Large intestine (tissue), 3 donors: Measurements from ENCODE around the gene BRS3. TPM values are rescaled to one million over a fixed set of nuclear protein-coding genes. Genes with fewer than 3 reads are reported as not detected.

Experiments used
- DNase-seq, 2 donors: peaks; one replicate each; pipeline versions ENCODE4 v3.0.0 to v3.0.0-alpha.2; 2013
- H3K27ac ChIP-seq: one replicate; pipeline ENCODE4 v1.5.1; 2013; ENCODE audit warnings: low read length
- H3K27me3 ChIP-seq: 2 replicates; pipeline ENCODE4 v1.6.1; 2013; ENCODE audit warnings: low read length; ENCODE audit not compliant: control insufficient read depth, insufficient read depth
- H3K36me3 ChIP-seq: 2 replicates; pipeline ENCODE4 v1.6.1; 2013; ENCODE audit warnings: low read length; ENCODE audit not compliant: control insufficient read depth, insufficient read depth
- H3K4me1 ChIP-seq: one replicate; pipeline ENCODE4 v1.6.1; 2013; ENCODE audit warnings: low read length; ENCODE audit not compliant: control insufficient read depth, insufficient read depth
- H3K4me3 ChIP-seq: one replicate; pipeline ENCODE4 v1.5.1; 2013; ENCODE audit warnings: low read length
- H3K9me3 ChIP-seq: one replicate; pipeline ENCODE4 v1.6.1; 2013; ENCODE audit warnings: mild to moderate bottlenecking, low read depth, low read length, moderate library complexity; ENCODE audit not compliant: control insufficient read depth
- WGBS: methylation state at CpG from one replicate; pipeline ENCODE4 v1.1.5; 2013; ENCODE audit warnings: low lambda C conversion rate; ENCODE audit not compliant: insufficient coverage; 5-methylcytosine and 5-hydroxymethylcytosine counted together
- polyA plus RNA-seq: library from polyadenylated mRNA; unstranded; fragments of 120-200 nt; gene quantifications from one replicate; pipeline ENCODE4 v1.2.1, GENCODE V29; 2013

BRS3 gene
- polyA plus RNA-seq, 1 donor, result 0.03 TPM

DNA sequence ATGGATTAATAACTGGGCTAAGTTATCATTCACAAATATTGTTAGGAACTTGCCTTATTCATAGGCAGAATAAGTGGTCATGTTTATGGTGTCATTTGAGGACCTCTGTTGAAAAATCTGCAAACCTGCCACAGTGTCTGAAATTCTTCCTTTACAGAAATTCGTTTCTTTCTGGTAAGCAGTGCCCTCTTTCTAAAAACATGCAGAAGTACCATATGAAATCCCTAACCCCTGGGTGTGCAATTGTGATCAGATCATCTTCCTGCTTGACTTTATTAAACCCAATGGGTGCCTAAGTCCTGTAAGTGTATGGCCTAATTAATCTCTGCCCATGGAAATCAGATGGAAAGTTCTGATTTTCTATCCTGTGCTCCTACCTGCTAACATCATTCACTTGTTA lies 5.3 kb downstream of the BRS3 start:
- H3K4me3 ChIP-seq, result no peak overlapping the region
- no peaks in the 10 kb centered on the region for H3K36me3 ChIP-seq
- WGBS, result no CpG with 5 or more reads among the region's 1 CpG
- H3K27ac ChIP-seq, result no peak overlapping the region
- DNase-seq, result no peak
- H3K4me1 ChIP-seq, result peaks cover 3% of the 10 kb centered on the region
- no peaks in the 10 kb centered on the region for H3K9me3 ChIP-seq
- peaks cover 3% of the 10 kb centered on the region for H3K27me3 ChIP-seq

DNA sequence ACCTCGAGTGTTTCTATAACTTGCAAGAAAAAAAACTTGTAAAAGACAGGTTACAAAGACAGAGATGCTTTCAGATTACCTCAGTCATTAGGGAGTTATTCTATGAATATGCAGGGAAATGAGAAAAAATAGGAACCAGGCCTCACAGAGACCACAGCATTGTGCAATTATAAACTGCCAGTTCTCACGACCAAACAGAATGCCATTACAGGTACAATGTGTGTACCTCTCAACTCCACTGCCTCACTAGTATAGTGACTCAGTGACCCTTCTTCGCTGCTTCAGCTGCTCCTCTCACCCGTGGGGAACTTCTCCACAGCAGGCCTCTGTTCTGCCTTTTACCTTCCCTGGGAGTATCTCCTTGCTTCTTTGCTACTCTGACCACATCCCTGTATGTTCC lies 7.3 kb downstream of the BRS3 start:
- Histone ChIP-seq H3K9me3 (no peaks in the 10 kb centered on the region), H3K27me3 (peaks cover 3% of the 10 kb centered on the region), H3K36me3 (no peaks in the 10 kb centered on the region), H3K4me1 (peaks cover 3% of the 10 kb centered on the region), H3K4me3 (no peak overlapping the region), H3K27ac (no peak overlapping the region)
- DNase-seq, result no peak
- no CpG with 5 or more reads among the region's 4 CpGs for WGBS

DNA sequence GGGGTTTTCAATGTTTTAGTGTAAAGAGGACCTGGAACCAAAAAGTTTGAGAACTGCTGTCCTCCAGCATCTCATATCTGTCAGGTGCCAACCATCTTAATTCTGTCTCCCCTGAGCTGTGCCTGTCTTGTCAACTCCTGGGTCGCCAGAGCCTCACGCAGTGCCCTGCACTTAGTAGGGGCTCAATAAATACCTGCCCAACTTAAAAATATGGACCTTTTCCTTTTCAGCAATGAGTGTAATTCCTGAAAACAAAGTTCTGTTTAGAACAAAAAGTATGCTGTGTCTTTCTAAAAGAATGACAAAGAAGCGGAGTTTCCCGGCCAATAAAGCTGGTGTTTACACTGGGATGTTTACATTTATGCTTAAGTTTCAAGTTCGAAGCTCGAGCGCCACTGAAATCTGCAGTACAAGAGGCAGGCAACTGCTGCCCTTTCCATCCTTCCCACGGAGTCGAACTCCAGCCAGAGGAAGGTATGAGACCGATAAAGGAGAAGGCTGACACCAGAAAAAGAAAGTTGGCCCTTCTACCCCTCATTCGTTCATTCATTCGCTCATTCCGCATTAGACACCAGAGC lies 8.5 kb downstream of the BRS3 start:
- peaks cover 3% of the 10 kb centered on the region for H3K27me3 ChIP-seq
- peak overlapping the region; percentile 74 for H3K4me3 ChIP-seq
- H3K36me3 ChIP-seq, result peaks cover 3% of the 10 kb centered on the region
- H3K27ac ChIP-seq, result peak overlapping the region; percentile 97
- DNase-seq, result no peak
- no peaks in the 10 kb centered on the region for H3K9me3 ChIP-seq
- no CpG with 5 or more reads among the region's 13 CpGs for WGBS
- peaks cover 3% of the 10 kb centered on the region for H3K4me1 ChIP-seq

DNA sequence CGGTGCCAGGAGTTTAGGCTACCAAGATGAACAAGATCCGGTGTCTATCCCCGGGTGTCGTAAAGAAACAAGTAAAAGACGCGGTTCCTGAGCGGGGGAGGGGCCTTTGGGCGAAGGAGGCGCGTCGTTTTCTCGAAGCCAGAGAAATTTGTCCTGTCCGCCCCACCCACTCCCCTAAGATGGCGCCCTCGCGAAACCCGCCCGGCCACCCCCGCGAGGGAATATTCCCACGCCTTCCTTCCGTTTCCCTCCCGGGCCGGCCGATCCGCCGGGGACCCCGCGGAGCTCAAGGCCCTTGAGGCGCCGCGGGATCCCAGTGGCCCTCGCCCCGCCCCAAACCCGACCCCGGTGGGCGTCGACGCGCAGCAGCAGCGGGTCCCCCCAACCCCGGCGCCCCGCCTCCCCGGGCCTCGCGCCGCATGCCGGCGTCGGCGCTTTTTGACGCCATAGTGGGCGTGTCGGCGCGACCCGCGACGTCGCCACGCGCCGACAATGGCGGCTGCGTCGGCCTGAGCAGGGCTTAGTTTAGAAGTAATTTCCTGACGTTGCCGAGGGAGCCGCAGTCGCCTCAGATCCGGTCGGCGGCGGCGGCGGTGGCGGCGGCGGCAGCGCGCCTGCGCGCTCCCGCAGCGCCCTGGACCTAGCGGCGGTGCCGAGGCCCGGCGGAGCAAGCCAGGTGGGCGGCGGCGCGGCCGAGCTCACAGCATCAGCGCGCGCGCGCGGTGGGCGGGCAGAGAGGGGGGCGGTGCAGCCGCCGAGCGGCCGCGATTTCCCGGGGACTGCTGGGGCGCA lies 9.2 kb downstream of the BRS3 start:
- peaks cover 2% of the 10 kb centered on the region for H3K27me3 ChIP-seq
- peaks cover 6% of the 10 kb centered on the region for H3K36me3 ChIP-seq
- DNase-seq, result peak; percentile 79 to 90
- no peaks in the 10 kb centered on the region for H3K9me3 ChIP-seq
- H3K27ac ChIP-seq, result peak overlapping the region; percentile 97
- peaks cover 3% of the 10 kb centered on the region for H3K4me1 ChIP-seq
- WGBS, result no CpG with 5 or more reads among the region's 111 CpGs
- H3K4me3 ChIP-seq, result peak overlapping the region; percentile 74

DNA sequence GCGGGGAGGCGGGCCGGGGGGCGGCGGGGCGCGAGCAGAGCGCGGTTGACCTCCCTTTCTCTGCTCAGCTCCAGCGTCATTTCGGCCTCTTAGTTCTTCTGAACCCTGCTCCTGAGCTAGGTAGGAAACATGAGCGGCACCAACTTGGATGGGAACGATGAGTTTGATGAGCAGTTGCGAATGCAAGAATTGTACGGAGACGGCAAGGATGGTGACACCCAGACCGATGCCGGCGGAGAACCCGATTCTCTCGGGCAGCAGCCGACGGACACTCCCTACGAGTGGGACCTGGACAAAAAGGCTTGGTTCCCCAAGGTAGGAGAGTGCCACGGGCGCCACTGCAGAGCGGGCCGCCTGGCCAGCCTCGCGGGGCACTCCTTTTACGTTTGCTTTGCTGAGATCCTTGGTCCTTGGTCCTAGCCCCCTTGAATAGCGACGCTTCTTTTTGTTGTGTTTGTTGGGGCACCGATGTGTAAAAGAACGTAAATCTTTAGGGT lies 9.9 kb downstream of the BRS3 start, which contains the start of gene HTATSF1:
Gene HTATSF1, plus strand, starts transcription at position 37 of the 497 bp plus-strand sequence. Its CDS starts 93 bp downstream, at position 130.
- peaks cover 6% of the 10 kb centered on the region for H3K36me3 ChIP-seq
- peak within 1 kb of the TSS; percentile 97 for H3K27ac ChIP-seq
- no peaks in the 10 kb centered on the region for H3K27me3 ChIP-seq
- no CpG with 5 or more reads among the region's 35 CpGs for WGBS
- peaks cover 3% of the 10 kb centered on the region for H3K4me1 ChIP-seq
- H3K4me3 ChIP-seq, result peak within 1 kb of the TSS; percentile 74
- peak in 1 of 2 donors; percentile 1 for DNase-seq
- H3K9me3 ChIP-seq, result no peaks in the 10 kb centered on the region

DNA sequence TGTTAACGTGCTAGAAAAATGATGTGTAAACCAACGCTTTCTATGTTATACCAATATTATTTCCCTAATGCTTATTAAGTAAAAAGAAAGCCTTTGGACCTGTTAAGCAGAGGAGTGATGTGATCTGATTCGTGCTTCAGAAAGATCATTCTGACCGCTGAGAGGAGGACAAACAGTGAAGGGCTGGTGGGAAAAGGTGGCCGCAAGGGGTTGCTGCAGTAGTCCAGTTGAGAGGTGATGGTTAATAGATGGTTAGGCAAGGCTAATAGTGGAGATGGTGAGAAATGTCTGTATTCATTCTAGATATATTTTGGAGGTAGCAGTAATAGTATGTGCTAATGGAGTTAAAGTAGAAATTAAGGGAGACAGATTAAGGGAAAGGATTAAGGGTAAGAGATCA lies 31.3 kb downstream of the BRS3 start:
- Histone ChIP-seq H3K9me3 (no peaks in the 10 kb centered on the region), H3K4me3 (no peak overlapping the region), H3K36me3 (no peaks in the 10 kb centered on the region), H3K27ac (no peak overlapping the region), H3K27me3 (no peaks in the 10 kb centered on the region), H3K4me1 (no peaks in the 10 kb centered on the region)
- DNase-seq, result no peak
- no CpG with 5 or more reads among the region's 5 CpGs for WGBS

DNA sequence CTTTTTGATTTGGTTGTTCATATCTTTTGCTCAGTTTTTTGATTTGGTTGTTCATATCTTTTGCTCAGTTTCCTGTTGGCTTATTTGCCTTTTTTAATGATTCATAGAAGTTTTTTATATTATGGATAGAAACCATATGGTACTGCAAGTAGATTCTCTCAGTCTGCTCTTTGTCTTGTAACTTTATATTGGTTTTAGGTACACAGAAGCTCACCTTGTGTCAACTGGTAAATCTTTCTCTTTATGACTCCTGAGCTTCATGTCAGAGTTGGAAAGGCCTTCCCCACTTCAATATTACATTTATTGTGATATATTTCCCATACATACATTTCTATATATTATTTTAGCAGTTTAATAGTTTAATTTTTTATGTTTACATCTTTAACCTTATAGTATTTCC lies 36.0 kb downstream of the BRS3 start:
- no peaks in the 10 kb centered on the region for H3K4me1 ChIP-seq
- H3K27me3 ChIP-seq, result no peaks in the 10 kb centered on the region
- H3K9me3 ChIP-seq, result no peaks in the 10 kb centered on the region
- DNase-seq, result no peak
- H3K36me3 ChIP-seq, result no peaks in the 10 kb centered on the region
- no peak overlapping the region for H3K27ac ChIP-seq
- no peak overlapping the region for H3K4me3 ChIP-seq

DNA sequence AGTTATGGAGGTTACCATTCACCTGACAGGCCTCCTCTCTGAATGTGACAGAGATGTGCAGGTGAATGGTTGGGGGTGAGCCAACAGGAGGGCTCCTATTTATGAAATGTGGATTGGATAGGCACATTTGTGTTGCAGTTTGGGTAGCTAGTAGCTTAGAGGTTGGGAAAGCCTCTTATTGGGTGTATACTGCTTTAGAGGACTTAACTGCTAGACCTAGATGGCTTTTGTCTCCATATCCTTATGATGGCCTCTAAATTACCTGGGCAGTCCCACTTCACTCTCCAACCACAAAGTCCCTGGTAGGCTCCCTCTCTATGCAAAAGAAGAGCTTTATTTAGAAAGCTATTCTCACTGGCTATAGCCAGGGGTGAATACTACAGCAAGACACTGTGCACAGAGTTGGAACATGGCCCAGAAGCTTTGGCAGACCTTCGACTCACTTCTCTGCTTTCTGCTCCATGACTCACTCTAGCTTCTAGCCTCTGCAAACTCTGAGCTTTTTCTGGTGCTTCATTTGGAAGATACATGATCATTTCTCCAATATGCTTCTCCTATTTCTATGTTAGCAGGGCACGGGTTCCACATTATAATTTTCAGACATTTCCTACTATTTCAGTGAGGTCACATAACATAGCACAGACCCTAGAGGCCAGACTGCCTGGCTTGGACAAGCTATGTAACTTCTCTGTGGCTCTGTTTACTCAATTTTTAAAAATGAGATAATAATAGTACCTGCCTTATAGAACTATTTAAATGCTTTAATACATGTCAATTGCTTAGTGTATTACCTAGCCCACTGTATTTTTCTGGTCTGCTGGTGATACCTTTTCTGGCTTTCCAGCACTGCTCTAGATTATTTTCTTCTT lies 38.2 kb downstream of the BRS3 start:
- no peak overlapping the region for H3K27ac ChIP-seq
- H3K27me3 ChIP-seq, result no peaks in the 10 kb centered on the region
- no peaks in the 10 kb centered on the region for H3K9me3 ChIP-seq
- no peaks in the 10 kb centered on the region for H3K4me1 ChIP-seq
- no CpG with 5 or more reads among the region's 2 CpGs for WGBS
- peak; percentile 11 to 17 for DNase-seq
- H3K36me3 ChIP-seq, result no peaks in the 10 kb centered on the region
- H3K4me3 ChIP-seq, result no peak overlapping the region

DNA sequence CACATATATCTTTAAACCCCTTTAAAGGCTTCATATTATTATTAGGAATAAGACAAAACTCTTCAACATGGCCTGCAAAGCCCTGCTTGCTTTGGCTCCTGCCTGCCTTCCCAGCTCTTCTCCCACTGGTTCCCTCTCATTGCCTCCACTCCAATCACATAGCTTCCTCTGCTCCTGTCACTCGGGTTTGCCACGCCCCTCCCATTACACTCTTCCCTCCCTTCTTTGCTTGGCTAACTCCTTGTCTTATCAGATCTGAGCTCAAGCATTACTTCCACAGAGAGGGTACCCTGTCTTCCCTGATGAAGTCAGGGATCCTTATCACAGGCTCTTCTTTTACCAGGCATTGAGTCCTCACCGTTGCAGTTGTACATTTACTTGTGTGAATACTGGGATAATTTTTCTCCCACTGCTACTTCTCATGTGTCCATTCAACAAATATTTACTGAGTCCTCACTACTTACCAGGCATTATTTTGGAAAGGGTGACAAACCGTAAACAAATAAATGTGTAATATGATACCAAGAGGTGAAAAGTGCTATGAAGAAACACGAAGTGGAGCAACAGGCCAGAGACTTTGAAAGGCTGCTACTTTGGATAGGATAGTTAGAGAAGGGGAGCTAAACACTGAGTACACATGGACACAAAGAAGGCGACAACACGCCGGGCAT lies 41.0 kb downstream of the BRS3 start:
- DNase-seq, result no peak
- WGBS, result no CpG with 5 or more reads among the region's 8 CpGs
- H3K4me3 ChIP-seq, result no peak overlapping the region
- no peaks in the 10 kb centered on the region for H3K9me3 ChIP-seq
- H3K27me3 ChIP-seq, result no peaks in the 10 kb centered on the region
- H3K27ac ChIP-seq, result no peak overlapping the region
- no peaks in the 10 kb centered on the region for H3K4me1 ChIP-seq
- no peaks in the 10 kb centered on the region for H3K36me3 ChIP-seq

DNA sequence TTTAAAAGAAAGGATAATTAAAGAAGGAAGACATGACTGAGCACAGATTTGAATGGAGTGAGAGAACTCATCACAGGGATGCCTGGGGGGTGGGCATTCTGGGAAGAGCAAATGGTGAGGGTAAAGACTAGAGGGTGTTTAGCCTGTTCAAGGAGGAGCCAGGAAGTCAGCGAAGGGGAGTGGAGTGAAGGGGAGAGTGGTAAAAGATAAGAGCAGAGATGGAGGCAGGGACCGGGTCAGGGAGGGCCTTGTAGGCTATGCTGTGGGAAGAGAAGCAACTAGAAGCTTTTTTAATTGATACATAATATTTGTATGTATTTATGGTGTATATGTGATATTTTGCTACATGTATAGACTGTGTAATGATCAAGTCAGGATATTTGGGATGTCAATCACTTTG lies 42.0 kb downstream of the BRS3 start:
- no CpG with 5 or more reads among the region's 2 CpGs for WGBS
- no peaks in the 10 kb centered on the region for H3K27me3 ChIP-seq
- no peaks in the 10 kb centered on the region for H3K9me3 ChIP-seq
- DNase-seq, result no peak
- no peak overlapping the region for H3K4me3 ChIP-seq
- H3K27ac ChIP-seq, result no peak overlapping the region
- no peaks in the 10 kb centered on the region for H3K36me3 ChIP-seq
- no peaks in the 10 kb centered on the region for H3K4me1 ChIP-seq
